HL-60 (cell line): ENCODE measurements around the gene C1D.

ENCODE experiments used
- DNase-seq, 2 experiments: peaks; one replicate each; pipeline ENCODE4 v3.0.0-alpha.2; 2010 to 2020; ENCODE audit warnings: low read depth in 1 of 2, low spot score in 1 of 2
- H3K27ac ChIP-seq: fragments of 250-450 bp; sonication (Bioruptor Pico); replicated peaks from 2 replicates; pipeline ENCODE4 v1.5.1; 2020; ENCODE audit warnings: mild to moderate bottlenecking, moderate library complexity
- H3K27me3 ChIP-seq: fragments of 250-450 bp; sonication (Bioruptor Pico); 2 replicates; pipeline ENCODE4 v1.5.1; 2021; ENCODE audit warnings: mild to moderate bottlenecking, moderate library complexity; ENCODE audit not compliant: insufficient read depth, poor library complexity, severe bottlenecking
- H3K4me3 ChIP-seq: replicated peaks from 2 replicates; pipeline ENCODE4 v1.5.1; 2011; ENCODE audit warnings: mild to moderate bottlenecking, control low read depth, low read length; ENCODE audit not compliant: insufficient read depth
- CTCF ChIP-seq: IDR thresholded peaks from one replicate; pipeline ENCODE4 v1.5.1; 2011; ENCODE audit warnings: low read length, control low read depth, inconsistent platforms; ENCODE audit not compliant: insufficient read depth
- GABPA ChIP-seq: IDR thresholded peaks from 2 replicates; pipeline ENCODE4 v1.6.1; 2012; ENCODE audit warnings: low read depth
- POLR2AphosphoS5 ChIP-seq: IDR thresholded peaks from 2 replicates; pipeline ENCODE4 v1.6.1; 2012; ENCODE audit warnings: low read depth
- REST ChIP-seq: IDR thresholded peaks from 2 replicates; pipeline ENCODE4 v1.6.1; 2012; ENCODE audit warnings: low read depth; ENCODE audit not compliant: insufficient replicate concordance
- SPI1 ChIP-seq: IDR thresholded peaks from 2 replicates; pipeline ENCODE4 v1.6.1; 2012; ENCODE audit warnings: low read depth, mild to moderate bottlenecking, borderline replicate concordance

Gene C1D

GRCh38 chr2:68045342-68045741 is 17.5 kb downstream of the C1D start:
- TF ChIP-seq CTCF, result no peak
- no peak for TF ChIP-seq SPI1
- TF ChIP-seq POLR2AphosphoS5, result no peak
- no peak for TF ChIP-seq GABPA
- TF ChIP-seq REST, result no peak
- Histone ChIP-seq H3K4me3 (no peak overlapping the region), H3K27me3 (no peaks in the 10 kb centered on the region), H3K27ac (no peak overlapping the region)
- no peak for DNase-seq

DNA sequence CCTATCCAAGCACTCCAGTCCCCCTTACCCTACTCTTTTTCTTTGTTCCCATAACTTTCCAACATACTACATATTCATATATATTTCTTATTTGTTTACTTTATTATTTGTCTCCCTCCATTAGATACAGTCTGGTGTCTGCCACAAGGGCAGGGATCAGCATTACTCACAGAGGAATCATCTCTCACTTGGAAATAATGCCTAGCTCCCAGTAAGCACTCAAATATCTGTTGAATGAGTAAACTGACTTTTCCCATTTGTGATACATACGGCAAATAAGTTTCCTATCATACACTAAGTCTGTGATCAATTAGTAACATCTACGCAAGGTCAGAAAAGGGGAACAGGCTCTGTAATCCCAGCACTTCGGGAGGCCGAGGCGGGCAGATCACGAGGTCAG is 18.7 kb downstream of the C1D start:
- no peaks in the 10 kb centered on the region for H3K27me3 ChIP-seq
- no peak overlapping the region for H3K4me3 ChIP-seq
- H3K27ac ChIP-seq, result no peak overlapping the region
- TF ChIP-seq GABPA, result no peak
- TF ChIP-seq CTCF, result no peak
- TF ChIP-seq SPI1, result no peak
- no peak for TF ChIP-seq REST
- TF ChIP-seq POLR2AphosphoS5, result no peak
- no peak for DNase-seq

DNA sequence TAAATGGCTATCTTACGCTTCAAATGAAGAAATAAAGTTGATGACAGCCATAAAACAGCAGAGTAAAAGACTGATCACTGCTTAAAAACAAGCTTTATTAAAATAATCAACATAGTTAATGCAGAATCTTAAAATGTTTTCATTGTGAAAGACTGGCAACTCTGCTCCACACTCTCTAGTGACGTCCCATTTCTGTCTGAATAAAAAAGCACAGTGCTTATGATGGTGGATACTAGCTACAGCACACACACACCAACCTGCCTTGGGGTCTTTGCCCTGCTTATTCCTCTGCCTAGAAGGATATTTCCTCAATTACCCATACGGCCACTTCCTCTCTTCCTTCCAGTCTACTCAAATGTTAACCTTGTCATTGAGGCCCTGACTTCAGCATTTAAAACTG is 19.1 kb downstream of the C1D start:
- Histone ChIP-seq H3K27me3 (no peaks in the 10 kb centered on the region), H3K27ac (no peak overlapping the region), H3K4me3 (no peak overlapping the region)
- TF ChIP-seq CTCF (no peak), REST (no peak), GABPA (no peak), POLR2AphosphoS5 (no peak)
- no peak for DNase-seq
